SKM-1 (cell line): Measurements from ENCODE around the gene TMEM190.
"Not testable (repeated sequence)": the region's sequence is repeated elsewhere in the genome, so short reads cannot be mapped to it uniquely, and the experiment has no call there.

Experiments
- DNase-seq: peaks from one replicate; lab custom pipeline; 2025; ENCODE audit not compliant: unreplicated experiment; lab: John Stamatoyannopoulos, UW

TMEM190 gene

DNA sequence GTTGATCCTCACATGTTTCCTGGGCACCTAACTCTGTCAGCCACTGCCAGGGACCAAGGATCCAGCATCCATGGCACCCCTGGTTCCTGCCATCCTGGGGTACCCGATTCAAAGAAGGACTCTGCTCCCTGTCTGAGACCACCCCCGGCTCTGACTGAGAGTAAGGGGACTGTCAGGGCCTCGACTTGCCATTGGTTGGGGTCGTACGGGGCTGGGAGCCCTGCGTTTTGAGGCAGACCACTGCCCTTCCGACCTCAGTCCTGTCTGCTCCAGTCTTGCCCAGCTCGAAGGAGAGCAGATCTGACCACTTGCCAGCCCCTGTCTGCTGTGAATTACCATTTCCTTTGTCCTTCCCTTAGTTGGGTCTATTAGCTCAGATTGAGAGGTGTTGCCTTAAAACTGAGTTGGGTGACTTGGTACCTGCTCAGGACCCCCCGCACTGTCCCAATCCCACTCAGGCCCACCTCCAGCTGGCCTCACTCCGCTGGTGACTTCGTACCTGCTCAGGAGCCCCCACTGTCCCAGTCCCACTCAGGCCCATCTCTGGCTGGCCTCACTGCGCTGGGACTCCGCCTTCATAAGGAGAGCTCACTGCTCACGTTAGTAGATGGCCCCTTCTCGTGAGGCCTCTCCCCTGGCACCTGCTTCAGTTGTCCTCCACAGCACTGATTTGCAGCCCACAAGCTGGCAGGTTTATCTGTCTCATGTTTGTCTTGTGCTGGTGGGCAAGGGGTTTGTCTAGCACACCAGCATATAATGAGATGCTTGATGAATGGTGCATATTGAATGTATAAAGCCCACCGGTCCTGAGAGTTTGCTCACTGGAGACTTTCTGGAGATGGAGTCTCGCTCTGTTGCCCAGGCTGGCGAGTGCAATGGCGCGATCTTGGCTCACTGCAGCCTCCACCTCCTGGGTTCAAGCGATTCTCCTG lies 13.0 kb downstream of the TMEM190 start:
- no peak for DNase-seq

DNA sequence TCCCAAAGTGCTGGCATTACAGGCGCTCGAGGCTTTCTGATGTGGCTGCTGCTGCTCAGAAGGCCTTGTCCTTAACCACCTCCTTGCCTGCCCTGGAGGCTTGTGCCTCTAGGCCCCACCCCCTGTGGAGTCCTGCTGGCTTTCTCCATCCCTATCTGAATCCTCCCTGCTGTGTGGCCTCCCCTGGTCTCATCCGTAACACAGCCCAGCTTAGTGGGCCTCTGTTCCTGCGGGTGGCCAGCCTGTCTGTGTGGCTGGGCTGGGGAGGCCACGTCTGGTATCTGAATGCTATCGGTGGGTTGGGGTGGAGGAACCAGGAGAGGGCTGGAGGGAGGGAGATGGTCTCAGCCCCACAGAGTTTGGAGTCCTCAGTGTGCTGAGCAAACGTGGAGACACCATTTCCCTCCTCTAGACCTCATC lies 13.8 kb downstream of the TMEM190 start:
- DNase-seq: no peak

DNA sequence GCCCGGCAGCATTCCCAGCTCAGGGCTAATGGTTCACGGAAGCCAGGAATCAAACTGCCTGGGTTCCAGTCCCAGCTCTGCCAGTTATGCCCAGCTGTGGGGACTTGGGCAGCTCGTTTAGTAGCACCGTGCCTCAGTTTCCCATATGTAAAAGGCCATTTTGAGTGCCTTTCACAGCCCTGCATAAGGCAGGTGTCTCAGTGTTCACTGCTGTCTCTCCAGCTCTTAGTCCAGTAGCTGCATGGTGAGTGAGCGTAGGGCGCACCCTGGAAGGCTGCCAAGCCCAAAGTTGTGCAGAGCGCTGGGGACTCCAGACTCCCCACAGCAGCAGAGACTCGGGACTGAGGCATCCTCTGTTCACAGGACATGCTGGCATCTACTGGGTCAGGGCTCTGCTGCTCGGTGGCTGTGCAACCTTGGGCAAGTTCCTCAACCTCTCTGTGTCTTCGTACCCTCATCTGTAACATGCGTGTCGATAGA lies 14.6 kb downstream of the TMEM190 start:
- DNase-seq: no peak

DNA sequence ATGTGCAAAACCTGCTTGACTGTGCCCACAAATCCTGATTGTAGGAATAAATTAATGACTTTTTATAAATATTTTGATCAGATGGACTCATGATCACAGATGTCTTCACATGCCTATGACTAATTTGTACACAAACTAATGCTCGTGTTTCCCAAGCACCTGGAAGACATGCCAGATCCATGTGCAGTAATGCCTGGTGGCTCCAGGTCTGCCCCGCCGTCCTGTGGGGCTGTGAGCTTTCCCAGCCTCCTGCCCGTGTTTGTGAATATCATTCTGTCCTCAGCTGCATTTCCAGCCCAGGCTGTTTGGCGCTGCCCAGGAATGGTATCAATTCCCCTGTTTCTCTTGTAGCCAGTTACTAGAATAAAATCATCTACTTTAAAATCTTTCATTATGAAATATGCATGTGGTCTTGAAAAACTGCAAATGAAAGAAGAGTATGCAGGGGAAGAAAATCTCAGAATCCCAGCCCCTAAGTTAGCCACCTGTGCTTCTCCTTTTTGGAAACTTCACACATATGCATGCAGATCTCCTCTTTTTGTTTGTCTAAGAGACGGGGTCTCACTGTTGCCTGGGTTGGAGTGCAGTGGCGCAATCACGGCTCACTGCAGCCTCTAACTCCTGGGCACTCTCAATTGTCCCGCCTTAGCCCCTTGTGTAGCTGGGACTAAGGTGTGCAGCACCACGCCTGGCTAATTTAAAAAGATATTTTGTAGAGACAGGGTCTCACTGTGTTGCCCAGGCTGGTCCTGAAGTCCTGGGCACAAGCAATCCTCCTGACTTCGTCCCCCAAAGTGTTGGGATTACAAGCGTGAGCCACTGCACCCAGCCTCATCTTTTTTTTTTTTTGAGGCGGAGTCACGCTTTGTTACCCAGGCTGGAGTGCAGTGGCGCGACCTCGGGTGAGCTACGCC lies 15.3 kb downstream of the TMEM190 start:
- DNase-seq: no peak

DNA sequence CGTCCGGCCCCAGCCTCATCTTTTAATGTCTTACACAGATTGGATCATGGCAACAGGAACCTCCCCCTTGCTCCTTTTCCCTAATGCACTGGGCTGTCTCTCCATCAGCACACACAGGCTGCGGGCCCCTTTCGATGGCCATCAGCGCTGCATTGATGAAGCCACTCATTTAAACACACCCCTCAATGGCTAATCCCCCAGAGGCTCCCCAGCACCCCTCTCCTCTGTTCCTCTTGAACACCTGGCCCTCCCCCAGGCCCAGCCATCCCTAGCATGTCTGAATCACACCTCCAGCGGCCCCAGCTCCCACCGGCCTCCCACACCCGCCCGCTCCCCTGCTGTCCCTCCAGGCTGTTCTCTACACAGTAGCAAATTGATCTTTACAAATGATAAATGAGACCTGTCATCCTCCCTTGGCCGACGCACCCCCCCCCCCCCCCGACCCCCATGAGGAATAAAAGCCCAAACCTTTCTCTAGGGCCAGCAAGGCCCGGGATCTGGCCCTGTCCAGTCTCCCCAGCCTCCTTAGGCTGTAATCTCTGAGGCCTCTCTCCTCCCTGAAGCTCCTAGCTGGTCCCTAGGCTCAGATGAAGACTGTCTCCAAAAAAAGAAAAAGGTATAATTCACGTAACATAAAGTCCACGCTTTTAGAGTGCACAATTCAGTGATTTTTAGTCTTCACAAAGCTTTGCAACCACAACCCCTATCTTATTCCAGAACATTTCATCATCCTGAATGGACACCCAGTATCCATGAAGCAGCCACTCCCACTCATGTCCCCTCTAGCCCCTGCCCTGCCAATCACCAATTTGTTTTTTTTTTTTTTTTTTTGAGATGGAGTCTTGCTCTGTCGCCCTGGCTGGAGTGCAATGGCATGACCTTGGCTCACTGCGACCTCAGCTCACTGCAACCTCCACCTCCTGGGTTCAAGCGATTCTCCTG lies 16.5 kb downstream of the TMEM190 start:
- DNase-seq: no peak

DNA sequence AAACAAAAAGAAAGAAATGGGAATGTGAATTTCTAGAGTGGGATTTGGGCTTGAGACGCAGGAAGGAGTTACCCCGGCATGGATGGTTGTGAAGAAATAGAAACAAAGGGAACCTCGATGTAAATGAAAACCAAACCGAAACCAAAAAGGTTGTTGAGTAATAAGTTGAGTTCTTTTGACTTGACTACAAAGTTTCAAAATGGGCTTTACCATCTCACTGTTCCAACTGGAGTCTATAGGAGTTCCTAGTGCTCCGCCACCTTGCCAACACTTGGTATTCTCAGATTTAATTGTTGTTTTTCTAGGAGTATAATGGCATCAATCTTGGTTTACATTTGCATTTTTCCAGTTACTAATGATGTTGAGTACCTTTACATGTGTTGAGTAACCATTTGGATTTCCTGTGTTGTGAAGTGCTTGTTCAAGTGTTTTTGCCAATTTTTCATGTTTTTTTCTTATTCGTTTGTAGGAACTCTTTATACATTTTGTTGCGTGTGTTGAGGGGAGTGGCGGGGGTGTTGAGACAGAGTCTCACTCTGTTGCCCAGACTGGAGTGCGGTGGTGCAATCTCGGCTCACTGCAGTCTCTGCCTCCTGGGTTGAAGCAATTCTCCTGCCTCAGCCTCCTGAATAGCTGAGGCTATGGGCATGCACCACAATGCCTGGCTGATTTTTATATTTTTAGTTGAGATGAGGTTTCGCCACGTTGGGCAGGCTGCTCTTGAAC lies 21.7 kb downstream of the TMEM190 start:
- DNase-seq: no peak

DNA sequence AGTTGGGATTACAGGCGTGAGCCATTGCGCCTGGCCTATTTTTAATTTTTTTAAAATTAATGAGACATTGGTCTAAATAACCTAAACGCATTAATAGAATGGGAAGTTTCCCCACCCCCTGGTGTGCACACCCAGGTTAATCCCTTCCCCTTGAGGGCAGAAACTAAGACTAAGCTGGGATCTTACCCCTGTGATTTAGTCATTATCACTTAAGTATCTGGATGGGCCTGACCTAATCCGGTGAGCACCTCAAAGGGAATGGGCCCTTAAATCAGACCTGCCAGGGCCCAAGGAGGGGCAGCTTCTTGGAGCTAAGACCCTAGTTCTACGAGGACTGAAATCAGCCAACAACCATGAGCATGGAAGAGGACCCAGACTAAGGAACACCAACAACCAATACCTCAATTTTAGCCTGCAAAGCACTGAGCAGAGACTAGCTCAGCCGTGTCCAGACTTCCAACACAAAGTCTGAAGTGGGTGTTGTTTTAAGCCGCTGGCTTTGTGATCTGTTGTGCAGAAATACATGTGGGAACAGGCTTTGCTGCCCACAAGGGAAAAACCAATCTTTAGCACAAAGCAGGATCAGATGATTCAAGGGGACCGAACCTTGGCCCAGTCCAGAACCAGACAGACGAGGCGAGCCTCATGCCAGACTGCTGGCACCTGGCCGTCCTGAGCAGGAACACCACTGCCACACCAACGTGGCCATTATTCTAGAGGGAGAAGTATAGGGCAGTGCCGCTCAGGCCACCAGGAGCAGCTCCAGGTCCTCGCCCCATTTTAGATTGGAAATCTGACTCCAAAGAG lies 23.9 kb downstream of the TMEM190 start:
- no peak for DNase-seq

DNA sequence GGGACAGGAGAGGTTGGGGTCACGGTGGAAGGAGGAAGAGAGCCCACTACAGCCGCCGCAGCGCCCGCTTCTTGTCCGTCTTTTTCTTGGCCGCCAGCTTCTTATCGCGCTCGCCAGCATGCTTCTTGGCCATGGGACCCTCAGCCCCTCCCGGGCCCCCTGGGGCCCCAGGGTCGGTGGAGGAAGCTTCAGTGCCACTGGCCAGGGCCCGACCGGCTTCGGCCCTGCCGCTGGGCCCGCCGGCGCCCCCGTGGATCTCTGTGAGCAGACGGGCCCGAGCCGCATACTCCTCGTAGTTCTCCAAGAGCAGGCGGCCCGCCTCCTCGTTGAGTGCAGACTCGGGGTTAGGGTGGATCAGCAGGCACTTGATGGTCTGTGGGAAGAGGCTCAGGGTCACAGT lies 24.8 kb downstream of the TMEM190 start:
- DNase-seq: not testable (repeated sequence)

DNA sequence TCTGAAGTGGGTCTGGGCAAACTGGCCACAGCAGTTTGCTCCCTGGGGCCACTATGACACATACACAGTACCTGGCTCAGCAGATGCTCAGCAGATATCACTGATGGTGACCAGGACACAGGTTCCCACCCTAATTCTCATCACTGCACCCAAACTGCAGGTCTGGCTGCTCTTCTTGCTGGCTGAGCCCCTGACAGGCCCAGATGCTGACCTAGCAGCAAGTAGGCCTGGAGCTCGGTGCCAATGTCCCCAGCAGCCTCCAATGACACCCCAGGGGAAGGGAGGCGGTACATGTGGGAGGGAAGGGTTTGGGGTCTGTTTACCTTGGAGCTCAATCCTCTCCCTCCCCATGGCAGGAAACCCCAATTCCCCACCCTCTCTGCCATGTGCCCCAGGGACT lies 25.9 kb downstream of the TMEM190 start:
- DNase-seq: no peak

DNA sequence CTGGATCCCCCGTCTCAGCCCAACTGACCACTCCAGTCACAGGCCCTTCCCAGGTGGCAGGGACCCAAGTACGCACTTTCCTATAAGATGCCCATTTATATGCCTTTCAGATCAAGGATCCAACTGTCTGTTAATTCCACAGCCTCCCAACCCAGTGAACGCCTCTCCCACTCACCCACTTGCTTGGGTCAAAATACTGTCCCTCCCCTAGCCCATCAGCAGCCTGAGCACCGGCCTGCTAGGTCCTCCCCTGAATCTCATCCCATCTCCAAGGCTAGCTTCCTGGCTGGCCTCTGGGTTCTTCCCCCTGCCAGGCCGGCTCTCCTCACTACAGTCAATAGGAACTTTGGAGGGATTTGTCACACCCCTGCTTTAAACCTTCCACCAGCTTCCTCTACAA lies 29.0 kb downstream of the TMEM190 start:
- no peak for DNase-seq

DNA sequence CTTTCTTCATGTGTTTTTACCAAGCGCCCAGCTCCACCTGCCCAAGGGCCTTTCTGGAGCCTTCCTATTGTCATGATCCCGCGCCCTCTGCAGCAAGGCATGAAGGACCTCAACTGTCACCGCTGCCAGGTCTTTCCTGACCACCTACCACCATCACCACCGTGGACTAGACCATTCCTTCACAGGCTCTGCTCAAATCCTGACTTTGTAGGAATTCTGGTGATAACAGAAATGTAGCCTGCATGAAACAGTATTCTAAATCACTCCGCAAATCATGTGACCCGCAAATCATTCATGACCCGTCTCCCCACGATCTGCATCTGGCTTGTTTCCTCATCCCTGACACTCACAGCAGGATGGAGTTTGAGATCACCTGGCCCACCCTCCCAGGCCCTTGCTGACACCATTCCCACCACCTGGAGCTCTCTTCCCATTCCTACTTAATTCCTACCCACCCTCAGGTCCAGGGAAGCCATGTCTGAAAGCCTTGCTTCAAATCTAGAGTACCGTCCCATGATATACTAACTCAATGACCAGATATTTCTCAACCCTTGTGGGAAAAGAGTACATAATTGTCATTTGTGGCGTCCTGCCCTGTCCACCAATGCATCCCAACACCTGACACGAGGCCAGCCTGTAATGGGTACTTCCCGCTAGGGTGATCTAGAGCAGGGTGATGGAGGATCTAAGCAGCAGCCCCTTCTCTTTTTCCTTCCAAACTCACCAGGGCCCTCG lies 29.6 kb downstream of the TMEM190 start:
- DNase-seq: no peak

DNA sequence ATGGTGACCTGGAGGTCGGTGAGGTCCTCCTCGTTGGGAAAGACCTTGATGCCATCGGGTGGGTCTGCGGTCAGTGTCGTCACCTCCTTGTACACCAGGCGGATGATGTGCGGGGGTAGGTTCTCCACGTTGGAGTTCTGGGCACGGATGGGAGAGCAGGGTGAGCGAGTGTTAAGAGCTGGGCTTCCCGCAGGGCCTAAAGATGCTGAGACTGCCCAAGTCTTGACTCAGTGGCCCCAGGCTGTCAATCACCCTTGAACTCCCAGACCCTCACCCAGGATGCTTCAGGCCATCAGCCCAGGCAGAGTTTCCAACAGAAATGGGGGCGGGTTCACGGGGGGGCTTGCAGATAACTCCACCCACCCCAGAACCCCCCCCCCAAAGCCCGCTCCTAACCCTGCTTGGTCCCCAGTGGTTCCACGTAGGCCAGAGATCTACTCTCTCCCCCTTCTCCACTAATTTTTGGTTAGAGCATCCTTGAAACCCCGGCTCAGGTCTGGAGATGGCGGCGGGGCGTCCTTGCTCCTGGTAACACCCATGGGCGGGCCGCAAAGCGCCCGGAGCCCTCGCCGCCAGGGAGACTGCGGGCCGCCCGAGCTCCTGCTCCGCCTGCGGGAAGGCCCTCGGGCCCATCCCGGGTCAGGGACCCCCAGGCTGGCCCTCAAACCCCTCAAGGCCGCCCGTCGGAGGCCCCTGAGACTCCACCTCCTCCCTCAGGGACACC lies 30.4 kb downstream of the TMEM190 start:
- DNase-seq: no peak

DNA sequence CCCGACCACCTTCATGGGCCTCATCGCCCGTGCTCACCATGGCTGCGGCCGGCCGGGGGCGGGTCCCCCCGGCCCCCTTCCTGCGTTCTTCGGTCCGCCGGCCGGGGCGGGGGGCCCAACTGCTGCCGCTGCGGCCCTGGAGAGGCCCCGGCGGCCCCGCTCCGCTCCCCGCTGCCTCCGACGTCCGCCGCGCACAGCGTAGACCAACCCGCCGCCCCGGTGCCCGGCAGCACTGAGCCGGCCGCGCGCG lies 30.8 kb downstream of the TMEM190 start, which contains the start of gene UBE2S:
Gene UBE2S, minus strand, starts transcription at position 239 of the 250 bp plus-strand sequence. Its CDS starts 199 bp downstream, at position 40.
- not testable (repeated sequence) for DNase-seq

DNA sequence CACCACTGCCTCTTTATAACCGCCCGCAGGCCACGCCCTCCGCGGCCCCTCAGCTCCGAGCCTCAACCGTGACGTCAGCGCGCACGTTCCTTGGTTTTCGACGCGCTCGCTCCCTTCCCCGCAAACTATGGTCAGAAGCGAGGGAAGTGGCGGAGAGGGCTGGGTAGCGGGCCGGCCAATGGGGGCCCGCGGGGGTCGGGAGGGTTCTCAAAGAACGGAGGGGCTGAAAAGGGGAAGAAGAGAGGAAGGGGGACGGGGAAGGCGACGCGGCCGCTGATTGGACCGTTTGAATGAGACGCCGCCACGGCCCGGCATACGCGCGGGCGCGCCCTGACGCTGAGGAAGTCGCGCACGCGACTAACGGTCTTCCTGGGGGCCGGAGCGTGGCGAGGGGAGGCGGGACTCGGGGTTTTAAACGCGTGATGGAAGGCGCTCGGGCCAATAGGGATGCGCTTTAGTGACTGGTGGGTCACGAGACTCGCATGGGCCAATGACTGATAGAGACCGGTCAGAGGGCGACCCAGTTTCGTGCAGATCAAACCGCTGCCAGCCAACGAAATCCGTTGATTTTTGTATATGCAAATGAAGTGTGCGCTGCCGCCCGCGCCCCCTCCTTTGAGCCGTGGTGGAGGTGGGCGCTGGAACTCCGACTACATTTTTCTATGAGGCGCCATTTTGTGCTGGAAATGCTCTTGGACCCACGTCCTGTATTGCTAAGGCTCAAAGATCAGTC lies 31.3 kb downstream of the TMEM190 start:
- peak; percentile 78 for DNase-seq

DNA sequence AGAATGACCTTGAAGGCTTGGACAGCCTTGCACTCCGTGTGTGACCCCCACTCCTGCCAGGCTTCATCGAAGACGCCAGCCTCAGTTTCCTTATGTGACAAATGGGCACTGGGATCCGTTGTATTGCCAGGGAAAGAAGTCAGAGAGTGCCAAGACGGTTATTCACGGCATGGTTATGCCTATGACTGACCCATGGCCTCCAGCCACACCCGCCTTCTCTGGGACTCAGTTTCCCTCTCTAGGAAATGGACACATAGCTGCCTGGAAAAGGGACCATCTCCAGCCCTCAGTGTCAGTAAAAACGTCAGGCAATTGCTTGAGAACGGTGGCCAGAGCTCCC lies 31.9 kb downstream of the TMEM190 start:
- no peak for DNase-seq

DNA sequence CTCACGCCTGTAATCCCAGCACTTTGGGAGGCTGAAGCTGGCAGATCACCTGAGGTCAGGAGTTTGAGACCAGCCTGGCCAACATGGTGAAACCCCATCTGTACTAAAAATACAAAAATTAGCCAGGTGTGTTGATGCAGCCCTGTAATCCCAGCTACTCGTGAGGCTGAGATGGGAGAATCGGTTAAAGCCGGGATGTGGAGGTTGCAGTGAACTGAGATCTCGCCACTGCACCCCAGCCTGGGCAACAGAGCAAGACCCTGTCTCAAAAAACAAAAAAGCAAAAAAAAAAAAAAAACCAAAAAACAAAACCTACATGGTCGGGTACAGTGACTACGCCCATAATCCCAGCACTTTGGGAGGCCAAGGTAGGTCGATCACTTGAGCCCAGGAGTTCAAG lies 32.6 kb downstream of the TMEM190 start:
- DNase-seq: not testable (repeated sequence)

DNA sequence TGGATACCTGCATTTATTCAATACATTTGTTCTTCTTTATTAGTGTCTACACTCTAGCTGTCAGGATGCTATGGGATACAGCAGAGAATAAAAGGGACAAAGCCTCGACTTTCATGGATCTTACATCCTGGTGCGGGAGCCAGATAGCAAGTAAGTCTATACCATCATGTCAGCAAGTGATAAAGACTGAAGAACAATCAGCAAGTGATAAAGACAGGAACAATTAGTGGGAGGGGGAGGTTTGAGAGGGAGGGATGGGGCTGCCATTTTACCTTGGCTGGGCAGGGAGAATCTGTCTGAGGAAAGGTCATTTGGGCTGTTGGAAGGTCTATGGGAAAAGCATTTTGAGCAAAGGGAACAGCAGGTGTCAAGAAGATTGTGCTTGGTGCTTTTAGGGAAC lies 33.5 kb downstream of the TMEM190 start:
- DNase-seq: no peak
